PC-9 (cell line): ENCODE results near the gene CILP2. TPM values are rescaled to one million over a fixed set of nuclear protein-coding genes. Genes with fewer than 3 reads are reported as not detected.

Experiments
- BruUV-seq: library from RNA; stranded (reverse); fragments of 400-500 nt; replicated peaks from 2 replicates; lab custom pipeline; 2021; lab: Mats Ljungman, UMichigan
- CTCF ChIA-PET: fragments of 300-600 bp; sonication (Branson Sonifier 250); formaldehyde crosslinking; loops from one replicate; lab custom pipeline; 2022; ENCODE audit warnings: antibody characterized with exemption; lab: Charles Lee
- POLR2A ChIA-PET: fragments of 300-600 bp; sonication (Branson Sonifier 250); formaldehyde crosslinking; loops from one replicate; lab custom pipeline; 2022; ENCODE audit warnings: antibody characterized with exemption; ENCODE audit not compliant: unreplicated experiment; lab: Charles Lee
- DNase-seq, 2 experiments: peaks; one replicate each; pipeline versions ENCODE4 v3.0.0 to v3.0.0-alpha.2; 2015 to 2022; ENCODE audit warnings: mixed read lengths in 1 of 2
- H2AFZ ChIP-seq: fragments of 200-600 bp; sonication (generic); 2 replicates; pipeline ENCODE4 v1.8.1; 2017; ENCODE audit warnings: antibody characterized with exemption
- H3F3A ChIP-seq: fragments of 200-600 bp; sonication (generic); 2 replicates; pipeline ENCODE4 v1.8.1; 2017; ENCODE audit warnings: antibody characterized with exemption, mild to moderate bottlenecking, low read depth; ENCODE audit not compliant: insufficient read depth
- H3K27ac ChIP-seq: fragments of 200-600 bp; sonication (generic); 2 replicates; pipeline ENCODE4 v1.6.1; 2016; ENCODE audit warnings: mixed run types
- H3K27me3 ChIP-seq: fragments of 200-600 bp; sonication (generic); 2 replicates; pipeline ENCODE4 v1.6.1; 2016; ENCODE audit warnings: low read depth, mixed run types; ENCODE audit not compliant: insufficient read depth
- H3K36me3 ChIP-seq: fragments of 200-600 bp; sonication (generic); 2 replicates; pipeline ENCODE4 v1.6.1; 2016; ENCODE audit warnings: low read depth, mixed run types
- H3K4me1 ChIP-seq: fragments of 200-600 bp; sonication (generic); replicated peaks from 2 replicates; pipeline ENCODE4 v1.6.1; 2016; ENCODE audit warnings: mixed run types; ENCODE audit not compliant: insufficient read depth
- H3K4me2 ChIP-seq: fragments of 200-600 bp; sonication (generic); 2 replicates; pipeline ENCODE4 v1.6.1; 2017; ENCODE audit warnings: mixed run types
- H3K4me3 ChIP-seq: fragments of 200-600 bp; sonication (generic); 2 replicates; pipeline ENCODE4 v1.6.1; 2016; ENCODE audit warnings: mixed run types
- H3K79me2 ChIP-seq: fragments of 200-600 bp; sonication (generic); 2 replicates; pipeline ENCODE4 v1.6.1; 2017; ENCODE audit warnings: low read depth, mixed run types
- H3K9me2 ChIP-seq: fragments of 200-600 bp; sonication (generic); 2 replicates; pipeline ENCODE4 v1.8.1; 2017; ENCODE audit warnings: mild to moderate bottlenecking; ENCODE audit not compliant: insufficient read depth
- H3K9me3 ChIP-seq: fragments of 200-600 bp; sonication (generic); 2 replicates; pipeline ENCODE4 v1.8.1; 2016; ENCODE audit warnings: low read depth; ENCODE audit not compliant: insufficient read depth
- H4K20me1 ChIP-seq: fragments of 200-600 bp; sonication (generic); 2 replicates; pipeline ENCODE4 v1.8.1; 2017; ENCODE audit not compliant: insufficient read depth
- EZH2 ChIP-seq: fragments of 200-600 bp; sonication (generic); IDR thresholded peaks from 2 replicates; pipeline ENCODE4 v1.8.0; 2017; ENCODE audit warnings: antibody characterized with exemption, low read depth
- intact Hi-C: fragments of 100-400 bp; cut with micrococcal nuclease; formaldehyde crosslinking; loops from one replicate; pipeline ENCODE4 v1.10.0; 2022; ENCODE audit not compliant: unreplicated experiment
- total RNA-seq: library from RNA; stranded (reverse); gene quantifications from 2 replicates; pipeline ENCODE4 v1.2.3, GENCODE V29; 2021
- TF ChIP-seq, protein P1 (sequence below): fragments of 200-600 bp; sonication (generic); conservative IDR thresholded peaks from 2 replicates; pipeline ENCODE4 v1.6.1; 2017; ENCODE audit warnings: mixed run types, antibody characterized with exemption, mild to moderate bottlenecking, moderate library complexity

The CILP2 gene
- total RNA-seq, 1 experiment from 2014 or later, result 1.1 TPM

GRCh38 chr19:19553670-19554069 is 15.6 kb downstream of the CILP2 start:
- Histone ChIP-seq H3K4me2 (no peak overlapping the region), H3K36me3 (no peaks in the 10 kb centered on the region), H3K27ac (no peak overlapping the region), H3F3A (peaks cover 17% of the 10 kb centered on the region), H3K27me3 (no peaks in the 10 kb centered on the region), H3K9me2 (no peaks in the 10 kb centered on the region), H3K79me2 (no peaks in the 10 kb centered on the region), H3K9me3 (no peaks in the 10 kb centered on the region), H4K20me1 (no peaks in the 10 kb centered on the region), H2AFZ (no peak overlapping the region), H3K4me3 (no peak overlapping the region), H3K4me1 (no peaks in the 10 kb centered on the region)
- ChIA-PET POLR2A (interaction anchor here (0.6 kb wide), 1 partner anchor 148 kb away, joined by 3 read pairs; no protein-coding TSS in a partner anchor), CTCF (interaction anchor here (0.6 to 1.1 kb wide), 4 partner anchors 21 to 223 kb away, joined by 3 to 19 read pairs (median 4); no protein-coding TSS in a partner anchor)
- intact Hi-C loops, result loop anchor here (5.0 kb wide), 1 partner anchor 89 kb away; the partner anchor contains the start of gene GMIP
- TF ChIP-seq, protein P1, sequence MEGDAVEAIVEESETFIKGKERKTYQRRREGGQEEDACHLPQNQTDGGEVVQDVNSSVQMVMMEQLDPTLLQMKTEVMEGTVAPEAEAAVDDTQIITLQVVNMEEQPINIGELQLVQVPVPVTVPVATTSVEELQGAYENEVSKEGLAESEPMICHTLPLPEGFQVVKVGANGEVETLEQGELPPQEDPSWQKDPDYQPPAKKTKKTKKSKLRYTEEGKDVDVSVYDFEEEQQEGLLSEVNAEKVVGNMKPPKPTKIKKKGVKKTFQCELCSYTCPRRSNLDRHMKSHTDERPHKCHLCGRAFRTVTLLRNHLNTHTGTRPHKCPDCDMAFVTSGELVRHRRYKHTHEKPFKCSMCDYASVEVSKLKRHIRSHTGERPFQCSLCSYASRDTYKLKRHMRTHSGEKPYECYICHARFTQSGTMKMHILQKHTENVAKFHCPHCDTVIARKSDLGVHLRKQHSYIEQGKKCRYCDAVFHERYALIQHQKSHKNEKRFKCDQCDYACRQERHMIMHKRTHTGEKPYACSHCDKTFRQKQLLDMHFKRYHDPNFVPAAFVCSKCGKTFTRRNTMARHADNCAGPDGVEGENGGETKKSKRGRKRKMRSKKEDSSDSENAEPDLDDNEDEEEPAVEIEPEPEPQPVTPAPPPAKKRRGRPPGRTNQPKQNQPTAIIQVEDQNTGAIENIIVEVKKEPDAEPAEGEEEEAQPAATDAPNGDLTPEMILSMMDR, result no peak
- TF ChIP-seq EZH2, result no peak
- no TSS peak for BruUV-seq
- no peak for DNase-seq

DNA sequence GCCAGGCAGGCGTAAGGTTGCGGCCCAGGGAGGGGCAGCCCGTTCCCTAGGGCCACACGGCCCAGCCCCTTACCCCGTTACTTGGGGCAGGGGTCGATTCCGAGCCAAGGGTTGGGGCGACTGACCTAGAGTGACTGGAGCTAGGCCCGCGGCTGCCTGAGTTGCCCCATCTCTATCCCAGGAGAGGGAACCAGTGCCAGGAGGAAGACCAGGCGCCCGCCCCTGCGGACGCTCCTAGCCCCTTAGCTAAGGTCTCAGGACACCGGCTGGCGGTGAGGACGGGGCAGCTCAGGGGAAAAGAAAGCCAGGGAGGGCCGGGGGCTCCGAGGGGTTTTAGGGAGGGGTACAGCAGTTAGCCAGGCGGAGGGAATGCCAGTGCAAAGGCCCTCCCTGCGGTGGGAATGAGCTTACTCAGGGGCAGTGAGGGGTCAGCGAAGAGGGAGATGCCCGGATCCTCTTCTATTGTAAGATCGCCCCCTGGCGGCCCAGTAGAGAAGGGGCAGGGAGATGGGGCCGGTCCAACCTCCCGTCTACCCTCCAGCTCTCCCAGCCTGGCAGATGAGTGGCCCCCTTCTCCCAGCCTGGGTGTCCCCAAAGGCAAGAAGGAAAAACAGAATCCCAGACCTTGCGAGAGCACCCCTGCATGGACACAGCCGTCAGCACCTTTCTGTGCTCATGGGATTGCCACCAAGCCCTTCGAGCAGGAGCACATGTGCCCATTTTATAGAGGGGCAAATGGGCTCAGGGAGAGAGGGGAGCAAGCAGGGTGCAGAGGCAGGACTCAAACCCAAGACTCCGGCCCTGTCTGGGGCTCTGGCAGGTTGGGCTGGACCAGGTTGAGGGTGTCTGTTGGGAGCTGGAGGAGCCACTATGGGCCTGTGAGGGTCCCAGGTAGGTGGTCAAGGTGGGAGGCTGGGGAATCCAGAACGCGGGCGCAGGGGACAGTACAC is 16.3 kb downstream of the CILP2 start:
- POLR2A ChIA-PET, result interaction anchor here (0.6 kb wide), 1 partner anchor 149 kb away, joined by 3 read pairs; no protein-coding TSS in a partner anchor
- TF ChIP-seq, protein P1, result peak; percentile 92
- no peak for TF ChIP-seq EZH2
- H3K9me2 ChIP-seq, result no peaks in the 10 kb centered on the region
- no peaks in the 10 kb centered on the region for H3K36me3 ChIP-seq
- H3K79me2 ChIP-seq, result no peaks in the 10 kb centered on the region
- H3K27me3 ChIP-seq, result no peaks in the 10 kb centered on the region
- H2AFZ ChIP-seq, result no peak overlapping the region
- no TSS peak for BruUV-seq
- H3K4me2 ChIP-seq, result no peak overlapping the region
- peaks cover 16% of the 10 kb centered on the region for H3F3A ChIP-seq
- no peaks in the 10 kb centered on the region for H4K20me1 ChIP-seq
- H3K4me1 ChIP-seq, result no peaks in the 10 kb centered on the region
- intact Hi-C loops, result loop anchor here (5.0 kb wide), 1 partner anchor 88 kb away; the partner anchor contains the start of gene GMIP
- H3K27ac ChIP-seq, result no peak overlapping the region
- no peak overlapping the region for H3K4me3 ChIP-seq
- CTCF ChIA-PET, result interaction anchor here (0.6 to 1.1 kb wide), 3 partner anchors 22 to 66 kb away, joined by 3 to 19 read pairs (median 5); no protein-coding TSS in a partner anchor
- DNase-seq, result peak in 1 of 2 experiments; percentile 31
- H3K9me3 ChIP-seq, result no peaks in the 10 kb centered on the region

DNA sequence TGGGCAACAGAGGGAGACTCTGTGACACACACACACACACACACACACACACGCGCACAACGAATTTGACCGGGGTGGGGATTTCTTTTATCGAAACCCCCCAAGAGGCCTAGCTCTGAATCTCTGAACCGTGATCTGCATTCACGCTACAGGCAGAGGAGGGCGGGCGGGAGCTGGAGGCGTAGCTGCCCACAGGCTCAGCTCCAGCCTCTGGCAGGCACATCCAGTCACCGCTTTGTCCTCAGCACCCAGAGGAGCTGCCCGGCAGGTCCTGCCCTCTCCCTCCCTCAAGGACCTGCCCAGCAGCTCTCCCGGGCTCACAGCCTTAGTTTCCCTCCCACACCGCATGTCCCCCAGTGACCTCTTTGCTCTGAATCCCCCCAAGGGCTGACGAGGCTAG is 20.0 kb downstream of the CILP2 start:
- H4K20me1 ChIP-seq, result no peaks in the 10 kb centered on the region
- H3K9me3 ChIP-seq, result no peaks in the 10 kb centered on the region
- no peaks in the 10 kb centered on the region for H3K36me3 ChIP-seq
- no peaks in the 10 kb centered on the region; the same call in 1 of the 2 replicates for H3F3A ChIP-seq
- TF ChIP-seq, protein P1, result no peak
- no peak for TF ChIP-seq EZH2
- CTCF ChIA-PET, result no interaction called here
- H3K27me3 ChIP-seq, result no peaks in the 10 kb centered on the region
- POLR2A ChIA-PET, result interaction anchor here (0.8 kb wide), 1 partner anchor 98 kb away, joined by 8 read pairs; no protein-coding TSS in a partner anchor
- H2AFZ ChIP-seq, result no peak overlapping the region
- H3K4me2 ChIP-seq, result no peak overlapping the region
- H3K9me2 ChIP-seq, result no peaks in the 10 kb centered on the region
- no TSS peak for BruUV-seq
- no peak overlapping the region for H3K4me3 ChIP-seq
- H3K79me2 ChIP-seq, result no peaks in the 10 kb centered on the region
- no peak overlapping the region for H3K27ac ChIP-seq
- intact Hi-C loops, result no loop called here
- no peak for DNase-seq
- no peaks in the 10 kb centered on the region for H3K4me1 ChIP-seq
